GM12891 (cell line): ENCODE measurements around the gene KAZN.

Experiments used
- POLR2A ChIP-seq: IDR thresholded peaks from 2 replicates; pipeline ENCODE4 v1.6.1; 2011; ENCODE audit warnings: low read depth, low read length, control low read depth
- POLR2AphosphoS5 ChIP-seq: IDR thresholded peaks from 2 replicates; pipeline ENCODE4 v1.6.1; 2011; ENCODE audit warnings: low read depth, low read length, control low read depth
- POU2F2 ChIP-seq: IDR thresholded peaks from 2 replicates; pipeline ENCODE4 v1.6.1; 2011; ENCODE audit warnings: low read depth, mild to moderate bottlenecking, control low read depth, low read length, moderate library complexity
- TAF1 ChIP-seq: IDR thresholded peaks from 2 replicates; pipeline ENCODE4 v1.6.1; 2011; ENCODE audit warnings: low read depth, low read length, control low read depth

DNA sequence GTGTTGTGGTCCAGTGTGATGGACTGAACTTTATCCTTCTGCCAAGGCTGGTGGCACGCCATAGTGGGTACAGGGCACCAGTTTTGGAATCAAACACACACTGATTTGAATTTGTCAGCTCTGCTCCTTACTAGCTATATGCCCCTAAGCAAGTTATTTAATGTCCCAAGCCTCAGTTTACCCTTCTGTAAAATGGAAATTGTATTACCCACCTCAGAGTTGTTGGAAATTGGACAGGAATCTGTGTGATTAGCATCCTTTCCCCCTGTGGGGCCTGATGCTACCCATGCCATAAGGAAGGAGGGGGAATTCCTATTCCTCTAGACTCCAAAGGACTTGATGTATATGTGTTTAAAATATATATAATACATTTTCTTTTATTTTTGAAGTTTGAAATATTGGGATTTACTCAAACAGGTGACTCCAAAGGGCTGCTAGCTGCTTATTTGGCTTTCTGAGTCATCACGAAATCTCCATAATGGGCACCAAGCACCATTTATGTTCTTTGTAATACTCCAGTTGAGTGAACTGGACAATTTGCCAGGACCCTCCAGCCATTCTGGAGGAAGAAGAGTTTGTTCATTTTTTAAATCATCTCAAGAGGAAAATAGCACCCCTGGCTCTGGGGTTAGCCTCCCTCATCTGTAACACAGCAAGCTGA, 330.5 kb downstream of the KAZN start:
- TF ChIP-seq POLR2A (no peak), TAF1 (no peak), POLR2AphosphoS5 (no peak), POU2F2 (no peak)
